Stomach (tissue), 9 donors: Measurements from ENCODE around the gene EDN1. TPM values are rescaled to one million over a fixed set of nuclear protein-coding genes. Genes with fewer than 3 reads are reported as not detected.

Source experiments
- DNase-seq, 2 donors: peaks; one replicate each; pipeline versions ENCODE4 v3.0.0 to v3.0.0-alpha.2; 2013 to 2019
- H3K27ac ChIP-seq, 5 donors: fragments of 200-600 bp in 4 of 5; sonication (generic) in 4 of 5; one replicate each; pipeline ENCODE4 v1.5.1; 2013 to 2019; ENCODE audit warnings: mild to moderate bottlenecking in 1 of 5, moderate library complexity in 1 of 5
- H3K27me3 ChIP-seq, 3 donors: fragments of 200-600 bp; sonication (generic); one replicate each; pipeline ENCODE4 v1.5.1; 2017 to 2019; ENCODE audit warnings: mixed run types in 1 of 3
- H3K36me3 ChIP-seq, 4 donors: fragments of 200-600 bp; sonication (generic); 1 replicate in 3 of 4; 2 replicates in 1 of 4; pipeline ENCODE4 v1.5.1; 2016 to 2019
- H3K4me1 ChIP-seq, 4 donors: fragments of 200-600 bp; sonication (generic); one replicate each; pipeline ENCODE4 v1.5.1; 2016 to 2019
- H3K4me3 ChIP-seq, 4 donors: fragments of 200-600 bp; sonication (generic) in 3 of 4; one replicate each; pipeline ENCODE4 v1.5.1; 2016 to 2019; ENCODE audit warnings: mild to moderate bottlenecking in 1 of 4
- H3K9me3 ChIP-seq, 4 donors: fragments of 200-600 bp; sonication (generic); one replicate each; pipeline ENCODE4 v1.5.1; 2016 to 2019
- EP300 ChIP-seq: sonication (generic); formaldehyde crosslinking; IDR thresholded peaks from one replicate; pipeline ENCODE4 v1.6.1; 2017; ENCODE audit warnings: antibody characterized with exemption
- POLR2A ChIP-seq, 4 donors: fragments of 450-650 bp; IDR thresholded peaks; one replicate each; pipeline ENCODE4 v1.6.1; 2016; ENCODE audit warnings: antibody characterized with exemption in 4 of 4, control low read depth in 2 of 4, mild to moderate bottlenecking in 1 of 4, moderate library complexity in 1 of 4
- POLR2AphosphoS5 ChIP-seq, 3 donors: sonication (generic); formaldehyde crosslinking; IDR thresholded peaks; one replicate each; pipeline ENCODE4 v1.6.1; 2016; ENCODE audit warnings: antibody characterized with exemption in 3 of 3
- WGBS, 5 donors: extraction: QIAGEN DNeasy Blood & Tissue Kit in 3 of 5; methylation state at CpG; one replicate each; pipeline versions ENCODE4 v1.1.5 to v1.1.7; 2013 to 2018; 5-methylcytosine and 5-hydroxymethylcytosine counted together
- intact Hi-C: fragments of 100-400 bp; cut with DNase I; formaldehyde crosslinking; loops from one replicate; pipeline ENCODE4 v1.15.1; 2023; ENCODE audit warnings: low total_unique reads
- polyA plus RNA-seq, 3 donors: library from polyadenylated mRNA; stranded (reverse); fragments of 200-250 nt; gene quantifications; one replicate each; pipeline ENCODE4 v1.2.3, GENCODE V29; 2013
- total RNA-seq, 5 donors: library from RNA; depleted of rRNA; stranded (reverse); fragments of >200 nt; gene quantifications; one replicate each; pipeline versions ENCODE4 v1.1.0 to v1.2.3, GENCODE V29; 2014 to 2016
- TF ChIP-seq, protein P1 (sequence below), 7 experiments: fragments of 450-650 bp in 4 of 7; fragments of 200-600 bp in 3 of 7; sonication (generic) in 3 of 7; IDR thresholded peaks; one replicate each; pipeline ENCODE4 v1.5.1; 2016 to 2019; ENCODE audit warnings: antibody characterized with exemption in 7 of 7, control low read depth in 2 of 7, mild to moderate bottlenecking in 1 of 7
- donor health status: healthy with polysubstance abuse.
- donor health status: Bipolar disorder and iron deficiency.
- donor health status: healthy.

EDN1 gene
- total and polyA plus RNA-seq, 8 donors: 0.58 to 95.1 (median 12.6) TPM

DNA sequence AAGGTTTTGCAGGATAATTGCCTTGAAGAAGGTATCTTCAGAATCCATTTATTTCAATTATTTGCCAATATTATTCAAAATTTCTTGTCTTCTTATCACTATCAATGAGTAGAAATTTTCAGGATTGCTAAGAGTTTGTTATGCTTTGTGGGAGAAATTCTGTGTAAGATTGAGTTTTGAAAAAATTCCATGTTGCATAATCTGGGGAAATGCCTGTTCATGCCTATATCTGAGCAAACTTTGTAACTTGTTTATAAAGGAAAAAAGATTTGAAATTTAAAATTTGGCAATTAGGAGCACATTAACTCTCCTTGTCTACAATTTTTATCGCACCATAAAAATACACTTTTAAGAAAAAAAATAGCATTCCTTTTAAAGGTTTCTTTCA lies 39.8 kb upstream of the EDN1 start:
- no peak for DNase-seq
- Histone ChIP-seq H3K4me3 (no peak overlapping the region), H3K27me3 (no peaks in the 10 kb centered on the region), H3K36me3 (no peaks in the 10 kb centered on the region), H3K9me3 (no peaks in the 10 kb centered on the region), H3K4me1 (no peaks in the 10 kb centered on the region), H3K27ac (no peak overlapping the region)
- intact Hi-C loops: no loop called here
- 91 to 99% (median 94%) methylated on average over 1 of the region's 1 CpG for WGBS, 5 donors
- no peak for TF ChIP-seq POLR2AphosphoS5 (IDR thresholded peaks at IDR 0.05)
- TF ChIP-seq EP300: no peak
- TF ChIP-seq POLR2A (IDR thresholded peaks at IDR 0.05): no peak
- TF ChIP-seq, protein P1, sequence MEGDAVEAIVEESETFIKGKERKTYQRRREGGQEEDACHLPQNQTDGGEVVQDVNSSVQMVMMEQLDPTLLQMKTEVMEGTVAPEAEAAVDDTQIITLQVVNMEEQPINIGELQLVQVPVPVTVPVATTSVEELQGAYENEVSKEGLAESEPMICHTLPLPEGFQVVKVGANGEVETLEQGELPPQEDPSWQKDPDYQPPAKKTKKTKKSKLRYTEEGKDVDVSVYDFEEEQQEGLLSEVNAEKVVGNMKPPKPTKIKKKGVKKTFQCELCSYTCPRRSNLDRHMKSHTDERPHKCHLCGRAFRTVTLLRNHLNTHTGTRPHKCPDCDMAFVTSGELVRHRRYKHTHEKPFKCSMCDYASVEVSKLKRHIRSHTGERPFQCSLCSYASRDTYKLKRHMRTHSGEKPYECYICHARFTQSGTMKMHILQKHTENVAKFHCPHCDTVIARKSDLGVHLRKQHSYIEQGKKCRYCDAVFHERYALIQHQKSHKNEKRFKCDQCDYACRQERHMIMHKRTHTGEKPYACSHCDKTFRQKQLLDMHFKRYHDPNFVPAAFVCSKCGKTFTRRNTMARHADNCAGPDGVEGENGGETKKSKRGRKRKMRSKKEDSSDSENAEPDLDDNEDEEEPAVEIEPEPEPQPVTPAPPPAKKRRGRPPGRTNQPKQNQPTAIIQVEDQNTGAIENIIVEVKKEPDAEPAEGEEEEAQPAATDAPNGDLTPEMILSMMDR (IDR thresholded peaks at IDR 0.05): no peak

- TF ChIP-seq POLR2A (IDR thresholded peaks at IDR 0.05) (no peak), EP300 (no peak), POLR2AphosphoS5 (IDR thresholded peaks at IDR 0.05) (no peak)
- TF ChIP-seq, protein P1 (IDR thresholded peaks at IDR 0.05): no peak
- Histone ChIP-seq H3K27ac (no peak overlapping the region), H3K36me3 (no peaks in the 10 kb centered on the region), H3K4me1 (no peaks in the 10 kb centered on the region), H3K4me3 (no peak overlapping the region), H3K9me3 (no peaks in the 10 kb centered on the region), H3K27me3 (no peaks in the 10 kb centered on the region)
- no peak for DNase-seq
- 66 to 80% (median 73%) methylated on average over 5 of the region's 5 CpGs for WGBS, 5 donors
- intact Hi-C loops: no loop called here
Observed at GRCh38 chr6:12254210-12254609, 36.0 kb upstream of the EDN1 start.

GRCh38 chr6:12258191-12258590 lies 32.0 kb upstream of the EDN1 start:
- no peak overlapping the region for H3K27ac ChIP-seq
- no peak for TF ChIP-seq POLR2A (IDR thresholded peaks at IDR 0.05)
- no peaks in the 10 kb centered on the region for H3K27me3 ChIP-seq
- DNase-seq: no peak
- no peaks in the 10 kb centered on the region for H3K4me1 ChIP-seq
- intact Hi-C loops: no loop called here
- H3K4me3 ChIP-seq: no peak overlapping the region
- no peaks in the 10 kb centered on the region for H3K36me3 ChIP-seq
- 94 to 99% (median 98%) methylated on average over 6 of the region's 6 CpGs for WGBS, 5 donors
- H3K9me3 ChIP-seq: no peaks in the 10 kb centered on the region

GRCh38 chr6:12258591-12259075 lies 31.5 kb upstream of the EDN1 start:
- TF ChIP-seq POLR2A (IDR thresholded peaks at IDR 0.05): no peak
- no peak for TF ChIP-seq EP300
- TF ChIP-seq, protein P1 (IDR thresholded peaks at IDR 0.05): no peak
- no peak for TF ChIP-seq POLR2AphosphoS5 (IDR thresholded peaks at IDR 0.05)
- Histone ChIP-seq H3K27me3 (no peaks in the 10 kb centered on the region), H3K4me1 (no peaks in the 10 kb centered on the region), H3K27ac (no peak overlapping the region), H3K9me3 (no peaks in the 10 kb centered on the region), H3K4me3 (no peak overlapping the region), H3K36me3 (no peaks in the 10 kb centered on the region)
- intact Hi-C loops: no loop called here
- no peak for DNase-seq
- WGBS, 5 donors: 95 to 99% (median 97%) methylated on average over 3 of the region's 3 CpGs

GRCh38 chr6:12260458-12261093 lies 29.6 kb upstream of the EDN1 start:
- no peak overlapping the region for H3K27ac ChIP-seq
- no peaks in the 10 kb centered on the region for H3K36me3 ChIP-seq
- H3K9me3 ChIP-seq: no peaks in the 10 kb centered on the region
- intact Hi-C loops: no loop called here
- 71 to 81% (median 80%) methylated on average over 2 of the region's 2 CpGs for WGBS, 5 donors
- no peak for DNase-seq
- no peaks in the 10 kb centered on the region for H3K4me1 ChIP-seq
- TF ChIP-seq, protein P1 (IDR thresholded peaks at IDR 0.05): no peak
- TF ChIP-seq EP300 (no peak), POLR2AphosphoS5 (IDR thresholded peaks at IDR 0.05) (no peak), POLR2A (IDR thresholded peaks at IDR 0.05) (no peak)
- no peak overlapping the region for H3K4me3 ChIP-seq
- H3K27me3 ChIP-seq: no peaks in the 10 kb centered on the region
